Naive B cell (primary cell): ENCODE results near the gene TMEM63A. TPM values are rescaled to one million over a fixed set of nuclear protein-coding genes. Genes with fewer than 3 reads are reported as not detected.

Source experiments
- ATAC-seq, 2 donors: fragments of 150-1000 bp; cut with Tn5 transposase; 2 replicates each; pipeline ENCODE4 v1.10.0; 2021; ENCODE audit warnings: low read depth in 2 of 2, mild to moderate bottlenecking in 2 of 2, moderate library complexity in 2 of 2
- DNase-seq: peaks from one replicate; pipeline ENCODE4 v3.0.0; 2022
- H3K27ac Mint-ChIP-seq, 6 donors: one replicate each; pipeline ENCODE4 v1.8.0; 2020 to 2022; ENCODE audit warnings: mild to moderate bottlenecking in 6 of 6, mixed read lengths in 6 of 6, moderate library complexity in 5 of 6, inconsistent platforms in 2 of 6
- H3K27me3 Mint-ChIP-seq, 3 donors: one replicate each; pipeline ENCODE4 v1.8.0; 2021 to 2022; ENCODE audit warnings: mixed read lengths in 3 of 3, mild to moderate bottlenecking in 1 of 3
- H3K36me3 Mint-ChIP-seq, 2 donors: one replicate each; pipeline ENCODE4 v1.8.0; 2020 to 2022; ENCODE audit warnings: mixed read lengths in 2 of 2, inconsistent platforms in 1 of 2, mild to moderate bottlenecking in 1 of 2
- H3K4me1 Mint-ChIP-seq, 3 donors: one replicate each; pipeline ENCODE4 v1.8.0; 2020 to 2022; ENCODE audit warnings: mixed read lengths in 3 of 3, inconsistent platforms in 1 of 3, mild to moderate bottlenecking in 1 of 3, moderate library complexity in 1 of 3
- H3K4me3 Mint-ChIP-seq, 8 donors: one replicate each; pipeline ENCODE4 v1.8.0; 2020 to 2022; ENCODE audit warnings: mild to moderate bottlenecking in 8 of 8, mixed read lengths in 8 of 8, moderate library complexity in 8 of 8, inconsistent platforms in 2 of 8
- H3K9me3 Mint-ChIP-seq, 7 donors: one replicate each; pipeline ENCODE4 v1.8.0; 2020 to 2022; ENCODE audit warnings: mixed read lengths in 7 of 7, mild to moderate bottlenecking in 5 of 7, inconsistent platforms in 2 of 7, moderate library complexity in 1 of 7
- polyA plus RNA-seq, 6 donors: library from polyadenylated mRNA; unstranded; fragments of 300-500 nt; fragmentation: Illumina TruSeq; gene quantifications; one replicate each; pipeline ENCODE4 v1.2.3, GENCODE V29; 2021; ENCODE audit warnings: low read depth in 6 of 6

Gene TMEM63A
- polyA plus RNA-seq, 6 donors from 2014 or later, result 10.6 to 38.5 (median 20.0) TPM

- Mint-ChIP-seq H3K36me3 (peaks cover 0 to 14% of the 10 kb centered on the region in 2 donors), H3K4me3 (no peak overlapping the region), H3K27me3 (no peaks in the 10 kb centered on the region), H3K4me1 (peaks cover 3 to 14% (median 13%) of the 10 kb centered on the region in 3 donors), H3K27ac (no peak overlapping the region), H3K9me3 (no peaks in the 10 kb centered on the region)
- DNase-seq (no peak), ATAC-seq (no peak)
Measured at GRCh38 chr1:225917536-225917935, 35.4 kb upstream of the TMEM63A start.

- H3K36me3 Mint-ChIP-seq, result peaks cover 0 to 14% of the 10 kb centered on the region in 2 donors
- no peak for DNase-seq
- ATAC-seq, result no peak
- no peak overlapping the region for H3K27ac Mint-ChIP-seq
- H3K27me3 Mint-ChIP-seq, result no peaks in the 10 kb centered on the region
- H3K4me3 Mint-ChIP-seq, result no peak overlapping the region
- H3K4me1 Mint-ChIP-seq, result peaks cover 0 to 10% (median 10%) of the 10 kb centered on the region in 3 donors
- no peaks in the 10 kb centered on the region for H3K9me3 Mint-ChIP-seq
Measured at GRCh38 chr1:225917101-225917500, 34.9 kb upstream of the TMEM63A start.

DNA sequence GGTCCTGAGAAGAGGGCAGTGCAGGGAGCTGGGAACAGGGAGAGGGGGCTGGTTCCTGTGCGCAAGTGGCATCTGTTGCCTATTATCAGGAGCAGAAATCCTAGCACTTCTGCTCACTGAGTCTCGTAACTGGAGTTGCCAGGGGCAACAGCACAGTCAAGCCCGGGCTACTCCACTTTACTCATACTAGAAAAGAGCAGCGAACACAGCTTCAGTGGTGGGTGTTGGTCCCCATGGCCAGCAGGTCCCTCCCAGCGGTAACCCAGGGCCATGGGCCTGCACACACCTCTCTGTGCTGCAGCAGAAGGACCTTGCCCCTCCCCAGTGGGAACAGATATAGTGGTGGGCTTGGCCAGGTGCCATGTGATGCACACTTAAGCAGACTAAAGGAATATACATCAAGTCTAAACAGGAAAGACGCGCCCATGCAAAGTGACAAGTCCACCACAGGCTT lies 33.4 kb upstream of the TMEM63A start:
- H3K27me3 Mint-ChIP-seq, result no peaks in the 10 kb centered on the region
- ATAC-seq, result no peak
- no peak for DNase-seq
- H3K4me3 Mint-ChIP-seq, result no peak overlapping the region
- H3K36me3 Mint-ChIP-seq, result peaks cover 0 to 14% of the 10 kb centered on the region in 2 donors
- no peak overlapping the region for H3K27ac Mint-ChIP-seq
- H3K4me1 Mint-ChIP-seq, result peaks cover 0 to 13% (median 10%) of the 10 kb centered on the region in 3 donors
- no peaks in the 10 kb centered on the region for H3K9me3 Mint-ChIP-seq

- Mint-ChIP-seq H3K4me3 (no peak overlapping the region), H3K36me3 (peaks cover 0 to 14% of the 10 kb centered on the region in 2 donors), H3K27me3 (no peaks in the 10 kb centered on the region), H3K9me3 (no peaks in the 10 kb centered on the region), H3K27ac (no peak overlapping the region), H3K4me1 (peaks cover 5 to 20% (median 16%) of the 10 kb centered on the region in 3 donors)
- ATAC-seq (no peak), DNase-seq (no peak)
Measured at GRCh38 chr1:225914947-225915346, 32.8 kb upstream of the TMEM63A start.

GRCh38 chr1:225914391-225914790 lies 32.2 kb upstream of the TMEM63A start:
- Mint-ChIP-seq H3K27me3 (no peaks in the 10 kb centered on the region), H3K9me3 (no peaks in the 10 kb centered on the region), H3K4me3 (no peak overlapping the region), H3K27ac (no peak overlapping the region), H3K36me3 (peaks cover 0 to 14% of the 10 kb centered on the region in 2 donors), H3K4me1 (peaks cover 11 to 22% (median 21%) of the 10 kb centered on the region in 3 donors)
- ATAC-seq (no peak), DNase-seq (no peak)

DNA sequence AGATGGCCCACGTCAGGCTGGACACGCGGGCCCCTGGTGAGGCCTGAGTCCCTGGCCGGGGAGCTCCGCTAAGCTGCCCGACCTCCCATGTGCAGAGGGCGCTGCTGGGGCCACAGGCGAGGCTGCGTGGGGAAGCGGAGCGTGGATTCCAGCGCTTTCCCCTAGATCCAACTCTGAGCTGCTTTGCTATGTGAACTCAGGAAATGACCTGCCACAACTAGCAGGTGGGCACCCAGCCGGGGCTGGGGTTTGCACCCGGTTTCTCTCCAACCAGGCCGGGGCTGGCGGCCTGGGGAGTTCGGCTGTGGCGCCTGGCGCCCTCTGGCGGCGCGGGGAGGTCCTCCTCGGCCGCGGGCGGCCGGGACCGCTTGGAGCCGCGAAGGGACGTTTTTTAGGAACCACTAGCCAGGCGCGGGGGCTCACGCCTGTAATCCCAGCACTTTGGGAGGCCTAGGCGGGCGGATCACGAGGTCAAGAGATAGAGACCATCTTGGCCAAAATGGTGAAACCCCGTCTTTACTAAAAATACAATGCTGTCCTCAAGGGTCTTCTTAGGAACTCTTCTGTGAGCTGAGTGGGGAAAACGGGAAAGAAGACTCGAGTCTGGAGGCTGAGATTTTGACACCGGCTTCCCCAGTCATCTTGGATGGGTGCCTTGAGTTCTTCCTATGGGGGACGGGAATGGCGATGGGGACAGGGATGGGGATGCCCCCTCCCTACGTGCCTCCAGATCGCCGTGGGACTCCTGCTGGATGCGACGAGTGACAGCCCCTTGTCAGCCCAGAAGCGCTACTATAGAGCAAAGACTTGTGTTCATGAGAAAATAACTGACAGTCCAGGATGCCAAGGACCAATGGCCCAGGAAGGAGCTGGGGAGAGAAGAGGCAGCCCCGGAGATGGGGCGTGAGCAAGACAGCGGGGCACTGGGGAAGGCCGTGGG lies 29.3 kb upstream of the TMEM63A start:
- DNase-seq, result peak; percentile 63
- H3K9me3 Mint-ChIP-seq, result no peaks in the 10 kb centered on the region
- peak overlapping the region in 2 of 8 donors; percentile 22 to 56 for H3K4me3 Mint-ChIP-seq
- H3K27ac Mint-ChIP-seq, result peak overlapping the region in 4 of 6 donors; percentile 37 to 84 (median 70)
- no peaks in the 10 kb centered on the region for H3K36me3 Mint-ChIP-seq
- ATAC-seq, result peak; percentile 92
- peaks cover 11 to 32% (median 16%) of the 10 kb centered on the region in 3 donors for H3K4me1 Mint-ChIP-seq
- no peaks in the 10 kb centered on the region for H3K27me3 Mint-ChIP-seq

GRCh38 chr1:225909477-225909876 lies 27.3 kb upstream of the TMEM63A start:
- peaks cover 16 to 32% (median 17%) of the 10 kb centered on the region in 3 donors for H3K4me1 Mint-ChIP-seq
- H3K36me3 Mint-ChIP-seq, result no peaks in the 10 kb centered on the region
- peak overlapping the region in 2 of 6 donors; percentile 56 to 68 for H3K27ac Mint-ChIP-seq
- no peaks in the 10 kb centered on the region for H3K27me3 Mint-ChIP-seq
- DNase-seq (no peak), ATAC-seq (no peak)
- H3K9me3 Mint-ChIP-seq, result no peaks in the 10 kb centered on the region
- H3K4me3 Mint-ChIP-seq, result peak overlapping the region in 3 of 8 donors; percentile 0 to 78 (median 6)

GRCh38 chr1:225908773-225909172 lies 26.6 kb upstream of the TMEM63A start:
- H3K27ac Mint-ChIP-seq, result no peak overlapping the region
- H3K4me3 Mint-ChIP-seq, result no peak overlapping the region
- ATAC-seq (no peak), DNase-seq (no peak)
- no peaks in the 10 kb centered on the region for H3K36me3 Mint-ChIP-seq
- H3K4me1 Mint-ChIP-seq, result peaks cover 16 to 32% (median 17%) of the 10 kb centered on the region in 3 donors
- no peaks in the 10 kb centered on the region for H3K27me3 Mint-ChIP-seq
- peaks cover 0 to 2% (median 0%) of the 10 kb centered on the region in 7 donors for H3K9me3 Mint-ChIP-seq

GRCh38 chr1:225908013-225908640 lies 25.9 kb upstream of the TMEM63A start:
- peaks cover 16 to 32% (median 17%) of the 10 kb centered on the region in 3 donors for H3K4me1 Mint-ChIP-seq
- ATAC-seq, result no peak

GRCh38 chr1:225907341-225907740 lies 25.2 kb upstream of the TMEM63A start:
- DNase-seq, result no peak
- no peaks in the 10 kb centered on the region for H3K27me3 Mint-ChIP-seq
- peaks cover 16 to 32% (median 17%) of the 10 kb centered on the region in 3 donors for H3K4me1 Mint-ChIP-seq
- H3K9me3 Mint-ChIP-seq, result peaks cover 0 to 5% (median 0%) of the 10 kb centered on the region in 7 donors
- H3K27ac Mint-ChIP-seq, result peak overlapping the region in 2 of 6 donors; percentile 29 to 45
- no peak overlapping the region for H3K4me3 Mint-ChIP-seq
- H3K36me3 Mint-ChIP-seq, result no peaks in the 10 kb centered on the region
- ATAC-seq, result no peak

More at GRCh38 chr1:225908013-225908640, 25.9 kb upstream of the TMEM63A start:
- peaks cover 0 to 5% (median 0%) of the 10 kb centered on the region in 7 donors for H3K9me3 Mint-ChIP-seq
- no peaks in the 10 kb centered on the region for H3K36me3 Mint-ChIP-seq
- no peak overlapping the region for H3K4me3 Mint-ChIP-seq
- no peaks in the 10 kb centered on the region for H3K27me3 Mint-ChIP-seq
- no peak for DNase-seq
- peak overlapping the region in 4 of 6 donors; percentile 29 to 74 (median 55) for H3K27ac Mint-ChIP-seq

- no peak overlapping the region for H3K27ac Mint-ChIP-seq
- H3K27me3 Mint-ChIP-seq, result no peaks in the 10 kb centered on the region
- H3K36me3 Mint-ChIP-seq, result no peaks in the 10 kb centered on the region
- DNase-seq, result no peak
- H3K4me3 Mint-ChIP-seq, result peak overlapping the region in 1 of 8 donors; percentile 37
- ATAC-seq, result no peak
- peaks cover 0 to 5% (median 0%) of the 10 kb centered on the region in 7 donors for H3K9me3 Mint-ChIP-seq
- peaks cover 16 to 26% (median 17%) of the 10 kb centered on the region in 3 donors for H3K4me1 Mint-ChIP-seq
Measured at GRCh38 chr1:225906467-225906866, 24.3 kb upstream of the TMEM63A start.

DNA sequence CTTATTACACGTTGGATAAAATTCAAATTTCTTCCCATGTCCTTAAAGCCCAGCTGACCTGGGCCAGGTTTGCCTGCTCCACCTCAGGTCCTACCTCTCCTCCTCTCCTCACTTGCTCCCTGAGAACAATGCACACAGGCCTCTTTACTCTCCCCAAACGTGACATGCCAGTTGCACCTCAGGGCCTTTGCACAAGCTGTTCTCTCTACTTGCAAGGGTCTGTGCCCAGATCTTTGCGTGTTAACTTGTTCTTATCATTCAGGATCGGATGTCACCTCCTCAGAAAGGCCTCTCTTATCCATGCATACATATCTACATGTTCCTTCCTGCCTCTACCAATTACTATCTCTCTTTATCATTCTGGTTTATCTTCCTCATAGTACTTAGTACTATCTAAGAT lies 21.4 kb upstream of the TMEM63A start:
- H3K9me3 Mint-ChIP-seq, result peaks cover 0 to 5% (median 0%) of the 10 kb centered on the region in 7 donors
- no peak for DNase-seq
- no peaks in the 10 kb centered on the region for H3K27me3 Mint-ChIP-seq
- ATAC-seq, result no peak
- no peak overlapping the region for H3K4me3 Mint-ChIP-seq
- H3K4me1 Mint-ChIP-seq, result peaks cover 12 to 17% (median 14%) of the 10 kb centered on the region in 3 donors
- peak overlapping the region in 4 of 6 donors; percentile 0 to 62 (median 22) for H3K27ac Mint-ChIP-seq
- H3K36me3 Mint-ChIP-seq, result no peaks in the 10 kb centered on the region
